ENCODE measurements around the gene C11orf68. TPM values are rescaled to one million over a fixed set of nuclear protein-coding genes. Genes with fewer than 3 reads are reported as not detected.

The C11orf68 gene
- total and polyA plus RNA-seq, 2 of the 8 experiments (the other 6 are each of a cell fraction or from before 2014, with no cell fraction given) = 24.0 to 51.2 TPM

GRCh38 chr11:65887723-65888162 is 31.1 kb downstream of the C11orf68 start:
- Histone ChIP-seq H4K8ac (ENCODE audit: extremely low read depth, insufficient read depth, low read length) (peak overlapping the region; percentile 90; the same call in 1 of the 2 replicates), H2BK5ac (ENCODE audit: low read depth, low read length) (peak overlapping the region; percentile 87), H3K27me3 (replicated peaks in 1 of 4; ENCODE audit: control insufficient read depth in 3 of 4, extremely low read depth in 1 of 4, insufficient read depth in 3 of 4, low read length in 3 of 4) (peaks cover 0 to 14% (median 8%) of the 10 kb centered on the region in 4 experiments; a peak in 6 of 7 replicates), H3K4me3 (ENCODE audit: extremely low read depth in 1 of 4, insufficient read depth in 2 of 4, low read depth in 3 of 4, low read length in 4 of 4) (peak overlapping the region; percentile 73 to 84 (median 79)), H3K9me3 (ENCODE audit: insufficient read depth in 2 of 2, low read depth in 1 of 2, low read length in 1 of 2) (no peaks in the 10 kb centered on the region), H3K79me2 (ENCODE audit: control insufficient read depth in 1 of 2, insufficient read depth in 2 of 2, low read length in 2 of 2) (peaks cover 0 to 4% of the 10 kb centered on the region in 2 experiments; a peak in 1 of 4 replicates), H3K9ac (replicated peaks in 1 of 4; ENCODE audit: extremely low read depth in 1 of 4, low read depth in 3 of 4, low read length in 3 of 4) (peak overlapping the region in 3 of 4 experiments; percentile 58 to 71 (median 69); a peak in 5 of 7 replicates), H2BK120ac (replicated peaks; ENCODE audit: low read depth, low read length) (no peak overlapping the region), H2BK15ac (ENCODE audit: low read length) (no peak overlapping the region), H4K20me1 (replicated peaks in 1 of 2; ENCODE audit: control insufficient read depth in 1 of 2, insufficient read depth in 2 of 2, low read length in 2 of 2) (peaks cover 7 to 9% of the 10 kb centered on the region in 2 experiments), H3K79me1 (ENCODE audit: low read depth, low read length) (no peaks in the 10 kb centered on the region), H2BK20ac (ENCODE audit: low read length) (no peak overlapping the region), H3K18ac (ENCODE audit: extremely low read depth, low read length) (peak overlapping the region; percentile 79), H3K23me2 (ENCODE audit: low read depth, low read length) (peaks cover 25% of the 10 kb centered on the region), H3K36me3 (ENCODE audit: control insufficient read depth in 2 of 4, insufficient read depth in 4 of 4, low read length in 3 of 4) (peaks cover 8 to 21% (median 18%) of the 10 kb centered on the region in 4 experiments; a peak in 7 of 8 replicates), H4K91ac (replicated peaks; ENCODE audit: insufficient read length, low read length) (peak overlapping the region; percentile 34), H2AFZ (ENCODE audit: low read length) (peak overlapping the region; percentile 29; the same call in 1 of the 2 replicates), H2AK5ac (ENCODE audit: low read depth, low read length) (no peak overlapping the region), H3K14ac (ENCODE audit: insufficient read length) (no peak overlapping the region), H3K56ac (replicated peaks; ENCODE audit: insufficient read length, low read depth, low read length) (peak overlapping the region; percentile 59), H3K27ac (ENCODE audit: low read depth, low read length) (peak overlapping the region; percentile 75; the same call in 1 of the 2 replicates), H3K4me2 (ENCODE audit: insufficient read depth in 1 of 2, low read depth in 2 of 2, low read length in 2 of 2) (peak overlapping the region; percentile 94 to 97), H3K4ac (replicated peaks; ENCODE audit: insufficient read length, low read depth, low read length) (no peak overlapping the region), H3K4me1 (replicated peaks in 1 of 4; ENCODE audit: control insufficient read depth in 3 of 4, insufficient read depth in 4 of 4, low read length in 3 of 4) (peaks cover 0 to 24% (median 11%) of the 10 kb centered on the region in 4 experiments; a peak in 5 of 7 replicates), H4K5ac (ENCODE audit: insufficient read length, low read depth, low read length) (no peak overlapping the region), H2BK12ac (ENCODE audit: low read depth, low read length) (no peak overlapping the region; the same call in 1 of the 2 replicates), H3K23ac (ENCODE audit: insufficient read length) (no peak overlapping the region)
- DNase-seq (ENCODE audit: low read depth in 1 of 2, low spot score in 2 of 2) (no peak), FAIRE-seq (no peak)
- 5% methylated on average over 23 of the region's 23 CpGs; no CpG with 5 or more reads in 1 of the 2 experiments for WGBS, 2 experiments (ENCODE audit: extremely low coverage in 1 of 2, insufficient coverage in 1 of 2, insufficient read length in 1 of 2, insufficient replicate concordance in 2 of 2, low coverage in 1 of 2, low lambda C conversion rate in 2 of 2, missing lambda C conversion rate in 1 of 2)
- ChIA-PET POLR2A (ENCODE audit: partially characterized antibody) (interaction anchor here (0.7 to 39.7 kb wide), 14 partner anchors 13 to 343 kb away, joined by 3 to 1071 read pairs (median 3); partner anchors contain the start of genes CFL1, EFEMP2, KAT5 and MUS81), CTCF (ENCODE audit: partially characterized antibody) (interaction anchor here (0.7 to 19.6 kb wide), 46 partner anchors 10 to 380 kb away, joined by 3 to 283 read pairs (median 6); partner anchors contain the start of genes AP5B1, CFL1, CTSW and EFEMP2)
- TF ChIP-seq RNF2 (IDR thresholded peaks at IDR 0.05; ENCODE audit: borderline replicate concordance, low read depth, low read length, missing control alignments, poor library complexity, severe bottlenecking) (no peak), TBP (IDR thresholded peaks at IDR 0.05; ENCODE audit: low read depth, low read length) (no peak), BRCA1 (IDR thresholded peaks at IDR 0.05; ENCODE audit: low read depth, low read length) (no peak), MAX (IDR thresholded peaks at IDR 0.05) (peak; percentile 62; the same call in 1 of the 2 replicates), SRF (IDR thresholded peaks at IDR 0.05; ENCODE audit: low read depth, low read length) (no peak), CHD2 (IDR thresholded peaks at IDR 0.05; ENCODE audit: low read length) (no peak), POLR2A (IDR thresholded peaks at IDR 0.05; ENCODE audit: control extremely low read depth in 1 of 2, low read depth in 2 of 2, low read length in 2 of 2) (peak in 1 of 2 experiments; percentile 76; a peak in 1 of 3 replicates), POLR2AphosphoS5 (IDR thresholded peaks at IDR 0.05; ENCODE audit: low read depth, low read length) (0 out of 2 replicates have a peak, but pooled peaks have one; percentile 7), SAP30 (IDR thresholded peaks at IDR 0.05; ENCODE audit: insufficient read depth, insufficient replicate concordance, low read length) (no peak), CEBPB (IDR thresholded peaks at IDR 0.05; ENCODE audit: low read depth, low read length) (no peak), CTBP2 (IDR thresholded peaks at IDR 0.05; ENCODE audit: borderline replicate concordance, insufficient read depth, insufficient read length, low read length) (no peak), ASH2L (IDR thresholded peaks at IDR 0.05; ENCODE audit: low read length) (no peak)
